Measurements from ENCODE around the gene TMEM213. TPM values are rescaled to one million over a fixed set of nuclear protein-coding genes. Genes with fewer than 3 reads are reported as not detected.

TMEM213 gene
- total and polyA plus RNA-seq, 9 of the 15 experiments (the other 6 are each of a cell fraction or from before 2014, with no cell fraction given): not detected

- Histone ChIP-seq H3K27me3 (ENCODE audit: control insufficient read depth in 2 of 2, insufficient read depth in 2 of 2, low read length in 2 of 2) (peaks cover 67 to 73% of the 10 kb centered on the region in 2 experiments), H3K9me1 (ENCODE audit: control insufficient read depth, insufficient read depth, low read length) (peaks cover 3% of the 10 kb centered on the region), H3K4me2 (ENCODE audit: insufficient read depth, low read length) (no peak overlapping the region), H3K4me3 (no peak overlapping the region), H3K4me1 (replicated peaks in 1 of 2; ENCODE audit: control insufficient read depth in 2 of 2, insufficient read depth in 2 of 2, low read length in 2 of 2) (peaks cover 0 to 7% of the 10 kb centered on the region in 2 experiments; a peak in 1 of 5 replicates), H3K36me3 (ENCODE audit: control insufficient read depth, insufficient read depth, low read length) (no peaks in the 10 kb centered on the region), H4K20me1 (replicated peaks; ENCODE audit: control insufficient read depth, insufficient read depth, low read length) (0 out of 2 replicates have a peak, but pooled peaks cover 4% of the 10 kb centered on the region), H3K79me2 (ENCODE audit: control insufficient read depth, insufficient read depth, low read length) (no peaks in the 10 kb centered on the region), H3K9ac (ENCODE audit: insufficient read depth in 1 of 2, low read depth in 2 of 2, low read length in 2 of 2) (no peak overlapping the region), H3K9me3 (replicated peaks; ENCODE audit: control insufficient read depth, insufficient read depth, low read depth, low read length) (no peaks in the 10 kb centered on the region), H2AFZ (ENCODE audit: low read depth, low read length) (no peak overlapping the region), H3K27ac (ENCODE audit: extremely low read depth, low read depth, low read length) (no peak overlapping the region)
- DNase-seq (ENCODE audit: extremely low read depth in 1 of 4, low spot score in 3 of 4) (no peak), FAIRE-seq (no peak), ATAC-seq (no peak)
- POLR2A ChIA-PET: interaction anchor here (0.6 to 0.7 kb wide), 2 partner anchors 9 to 495 kb away, joined by 3 read pairs; no protein-coding TSS in a partner anchor
- TF ChIP-seq SNIP1 (IDR thresholded peaks at IDR 0.05; ENCODE audit: low read depth): no peak
- TF ChIP-seq MAX (CRISPR knock-in tag; IDR thresholded peaks at IDR 0.05): no peak
- TF ChIP-seq MXI1 (IDR thresholded peaks at IDR 0.05; ENCODE audit: low read depth, low read length): no peak
- TF ChIP-seq BACH1 (tag; IDR thresholded peaks at IDR 0.05): no peak
- TF ChIP-seq ATF2 (CRISPR knock-in tag; IDR thresholded peaks at IDR 0.05): no peak
- TF ChIP-seq NUFIP1 (IDR thresholded peaks at IDR 0.05; ENCODE audit: partially characterized antibody): no peak
- TF ChIP-seq ZNF408 (CRISPR knock-in tag; IDR thresholded peaks at IDR 0.05; ENCODE audit: low read depth): no peak
- no peak for TF ChIP-seq LCOR (CRISPR knock-in tag; IDR thresholded peaks at IDR 0.05)
- no peak for TF ChIP-seq GATAD2B (IDR thresholded peaks at IDR 0.05; ENCODE audit: borderline replicate concordance)
- no peak for TF ChIP-seq RBM34 (IDR thresholded peaks at IDR 0.05; ENCODE audit: borderline replicate concordance, insufficient read depth, low read length)
- in situ Hi-C loops (cut with MboI): no loop called here
- no TSS peak for BruUV-seq (replicated peaks)
- intact Hi-C loops (cut with micrococcal nuclease): no loop called here
- 2% methylated on average over 12 of the region's 12 CpGs for WGBS (ENCODE audit: insufficient coverage, low coverage, missing lambda C conversion rate)
- CTCF ChIA-PET (ENCODE audit: low intra/inter-chr PET ratio): interaction anchor here (0.7 kb wide), 1 partner anchor 801 kb away, joined by 5 read pairs; no protein-coding TSS in a partner anchor
Observed at GRCh38 chr7:138752518-138753149, 45.2 kb upstream of the TMEM213 start.
